ENCODE results near the gene EDNRA.

Gene EDNRA

GRCh38 chr4:147591106-147591505 is 110.2 kb downstream of the EDNRA start:
- no peak for DNase-seq

GRCh38 chr4:147594107-147594506 is 113.2 kb downstream of the EDNRA start:
- no peak for DNase-seq

All from activated CD8-positive, alpha-beta memory T cell treated with anti-CD3 and anti-CD28 coated beads for 24 hours (primary cell).